Measurements from ENCODE around the gene TAOK2. TPM values are rescaled to one million over a fixed set of nuclear protein-coding genes. Genes with fewer than 3 reads are reported as not detected.

The TAOK2 gene
- polyA plus RNA-seq, 3 donors, result 1.1 to 19.2 (median 2.3) TPM

DNA sequence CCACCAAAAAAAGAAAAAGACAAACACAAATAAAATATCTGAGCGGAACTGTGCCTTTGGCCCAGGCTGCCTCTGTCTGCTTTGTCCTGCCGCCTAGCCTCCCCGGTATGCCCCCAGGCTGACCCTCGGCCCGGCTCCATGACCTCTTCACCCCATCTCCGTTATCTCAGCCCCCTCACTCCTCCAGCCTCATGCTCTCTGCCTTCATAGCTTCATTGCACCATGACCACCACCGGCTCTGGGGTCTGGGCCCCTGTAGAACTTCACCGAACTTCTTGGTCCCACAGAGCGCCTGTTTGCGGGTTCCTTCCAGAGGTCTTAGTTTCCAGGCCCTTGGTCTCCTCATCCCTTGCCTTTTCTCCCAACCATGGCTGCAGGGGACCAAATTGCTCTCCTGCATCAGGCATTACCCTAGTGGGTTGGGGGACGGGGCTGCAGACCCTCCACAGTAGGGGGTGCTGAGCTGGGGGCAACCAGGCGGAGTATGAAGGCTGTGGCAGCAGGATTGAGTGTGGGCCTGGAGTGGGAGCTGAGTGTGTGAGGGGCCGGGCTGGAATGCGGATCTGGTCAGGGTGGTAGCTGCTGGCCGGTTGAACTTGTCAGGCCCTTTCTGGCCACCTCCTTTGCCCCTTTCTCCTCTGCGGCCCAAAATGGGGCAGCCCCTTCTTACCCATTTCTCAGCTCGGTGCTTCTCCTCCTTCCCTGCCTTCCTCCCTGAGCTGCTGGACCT, 14.8 kb downstream of the TAOK2 start:
- Mint-ChIP-seq H3K36me3 (peaks cover 73 to 88% of the 10 kb centered on the region in 2 donors), H3K4me3 (no peak overlapping the region)
- WGBS (ENCODE audit: insufficient coverage), result 100% methylated on average over 14 of the region's 17 CpGs

DNA sequence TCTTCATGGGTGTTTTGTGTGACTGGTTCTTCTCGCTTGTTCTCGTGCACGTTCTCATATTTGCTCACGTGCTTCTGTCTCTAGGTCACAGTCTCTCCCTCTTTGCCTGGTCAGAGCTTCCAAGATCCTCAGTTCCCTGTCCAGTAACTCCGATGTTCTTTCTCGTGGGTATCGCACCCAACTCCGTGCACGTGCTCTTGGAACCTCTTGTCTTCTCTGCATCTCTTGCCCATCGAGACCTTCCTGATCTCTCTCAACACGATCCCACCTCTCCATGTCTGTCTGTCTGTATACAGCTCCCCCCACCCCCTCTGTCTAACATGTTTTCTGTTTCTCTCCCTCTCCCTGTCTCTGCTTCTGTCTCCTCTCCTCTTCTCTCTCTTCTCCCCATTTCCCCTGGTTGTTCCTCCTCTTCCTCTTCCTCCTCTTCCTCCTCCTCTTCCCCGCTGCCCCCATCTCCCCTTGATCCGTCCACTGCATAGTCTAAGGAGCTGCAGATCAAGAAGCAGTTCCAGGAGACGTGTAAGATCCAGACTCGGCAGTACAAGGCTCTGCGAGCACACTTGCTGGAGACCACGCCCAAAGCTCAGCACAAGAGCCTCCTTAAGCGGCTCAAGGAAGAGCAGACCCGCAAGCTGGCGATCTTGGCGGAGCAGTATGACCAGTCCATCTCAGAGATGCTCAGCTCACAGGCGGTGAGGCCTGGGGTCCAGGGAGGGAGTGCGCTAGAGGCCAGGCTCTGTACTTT, 15.6 kb downstream of the TAOK2 start:
- H3K9me3 ChIP-seq (replicated peaks in 1 of 2; ENCODE audit: control insufficient read depth in 1 of 2, insufficient read depth in 1 of 2, low read length in 2 of 2), result no peaks in the 10 kb centered on the region
- H3K27ac Mint-ChIP-seq, result peak overlapping the region in 2 of 7 donors; percentile 14 to 71
- TF ChIP-seq, protein P1, sequence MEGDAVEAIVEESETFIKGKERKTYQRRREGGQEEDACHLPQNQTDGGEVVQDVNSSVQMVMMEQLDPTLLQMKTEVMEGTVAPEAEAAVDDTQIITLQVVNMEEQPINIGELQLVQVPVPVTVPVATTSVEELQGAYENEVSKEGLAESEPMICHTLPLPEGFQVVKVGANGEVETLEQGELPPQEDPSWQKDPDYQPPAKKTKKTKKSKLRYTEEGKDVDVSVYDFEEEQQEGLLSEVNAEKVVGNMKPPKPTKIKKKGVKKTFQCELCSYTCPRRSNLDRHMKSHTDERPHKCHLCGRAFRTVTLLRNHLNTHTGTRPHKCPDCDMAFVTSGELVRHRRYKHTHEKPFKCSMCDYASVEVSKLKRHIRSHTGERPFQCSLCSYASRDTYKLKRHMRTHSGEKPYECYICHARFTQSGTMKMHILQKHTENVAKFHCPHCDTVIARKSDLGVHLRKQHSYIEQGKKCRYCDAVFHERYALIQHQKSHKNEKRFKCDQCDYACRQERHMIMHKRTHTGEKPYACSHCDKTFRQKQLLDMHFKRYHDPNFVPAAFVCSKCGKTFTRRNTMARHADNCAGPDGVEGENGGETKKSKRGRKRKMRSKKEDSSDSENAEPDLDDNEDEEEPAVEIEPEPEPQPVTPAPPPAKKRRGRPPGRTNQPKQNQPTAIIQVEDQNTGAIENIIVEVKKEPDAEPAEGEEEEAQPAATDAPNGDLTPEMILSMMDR (IDR thresholded peaks at IDR 0.05), result no peak
- H3K36me3 Mint-ChIP-seq, result peaks cover 65 to 80% of the 10 kb centered on the region in 2 donors
- WGBS (ENCODE audit: insufficient coverage), result 93% methylated on average over 22 of the region's 23 CpGs
- H3K9ac ChIP-seq (ENCODE audit: insufficient read depth, low read length, poor library complexity, severe bottlenecking), result no peak overlapping the region
- peaks cover 89 to 95% of the 10 kb centered on the region in 2 donors for H3K36me3 ChIP-seq (replicated peaks in 1 of 2; ENCODE audit: control insufficient read depth in 1 of 2, insufficient read depth in 2 of 2, low read length in 2 of 2)
- H3K4me1 ChIP-seq (ENCODE audit: control insufficient read depth in 1 of 2, insufficient read depth in 2 of 2, low read length in 2 of 2), result peaks cover 0 to 10% of the 10 kb centered on the region in 2 donors
- no peak overlapping the region for H2AFZ ChIP-seq (ENCODE audit: insufficient read depth, low read depth, low read length, poor library complexity, severe bottlenecking)
- no peaks in the 10 kb centered on the region for H3K27me3 ChIP-seq (ENCODE audit: control insufficient read depth in 2 of 2, insufficient read depth in 2 of 2, low read length in 2 of 2)
- no peak overlapping the region for H3K4me3 ChIP-seq (replicated peaks in 1 of 3; ENCODE audit: low read depth in 2 of 3, low read length in 3 of 3)
- DNase-seq, result no peak
- H3K79me2 ChIP-seq (ENCODE audit: insufficient read depth, low read length), result no peaks in the 10 kb centered on the region
- H3K27ac ChIP-seq (ENCODE audit: low read depth in 1 of 2, low read length in 2 of 2), result no peak overlapping the region
- no peak overlapping the region for H3K4me2 ChIP-seq (replicated peaks; ENCODE audit: extremely low read depth, low read length, poor library complexity, severe bottlenecking)
- H3K4me3 Mint-ChIP-seq, result no peak overlapping the region
- H3K9me3 Mint-ChIP-seq, result no peaks in the 10 kb centered on the region
- peaks cover 6% of the 10 kb centered on the region for H3K4me1 Mint-ChIP-seq
- H3K27me3 Mint-ChIP-seq (ENCODE audit: low read depth in 3 of 3), result no peaks in the 10 kb centered on the region
- intact Hi-C loops (cut with micrococcal nuclease), result no loop called here
- H4K20me1 ChIP-seq (ENCODE audit: insufficient read depth, low read length), result peaks cover 15% of the 10 kb centered on the region

More for the DNA sequence above, 14.8 kb downstream of the TAOK2 start:
- Mint-ChIP-seq H3K27me3 (ENCODE audit: low read depth in 3 of 3) (no peaks in the 10 kb centered on the region), H3K4me1 (no peaks in the 10 kb centered on the region), H3K9me3 (peaks cover 0 to 2% (median 0%) of the 10 kb centered on the region in 7 donors), H3K27ac (peak overlapping the region in 2 of 7 donors; percentile 71 to 84)
- H3K9me3 ChIP-seq (replicated peaks in 1 of 2; ENCODE audit: control insufficient read depth in 1 of 2, insufficient read depth in 1 of 2, low read length in 2 of 2), result no peaks in the 10 kb centered on the region
- TF ChIP-seq, protein P1 (IDR thresholded peaks at IDR 0.05), result no peak
- H3K4me1 ChIP-seq (ENCODE audit: control insufficient read depth in 1 of 2, insufficient read depth in 2 of 2, low read length in 2 of 2), result peaks cover 0 to 2% of the 10 kb centered on the region in 2 donors
- no peak overlapping the region for H3K4me3 ChIP-seq (replicated peaks in 1 of 3; ENCODE audit: low read depth in 2 of 3, low read length in 3 of 3)
- no peaks in the 10 kb centered on the region for H3K79me2 ChIP-seq (ENCODE audit: insufficient read depth, low read length)
- no peak overlapping the region for H2AFZ ChIP-seq (ENCODE audit: insufficient read depth, low read depth, low read length, poor library complexity, severe bottlenecking)
- no peaks in the 10 kb centered on the region for H3K27me3 ChIP-seq (ENCODE audit: control insufficient read depth in 2 of 2, insufficient read depth in 2 of 2, low read length in 2 of 2)
- intact Hi-C loops (cut with micrococcal nuclease), result no loop called here
- H3K9ac ChIP-seq (ENCODE audit: insufficient read depth, low read length, poor library complexity, severe bottlenecking), result no peak overlapping the region
- H4K20me1 ChIP-seq (ENCODE audit: insufficient read depth, low read length), result peaks cover 17% of the 10 kb centered on the region
- H3K36me3 ChIP-seq (replicated peaks in 1 of 2; ENCODE audit: control insufficient read depth in 1 of 2, insufficient read depth in 2 of 2, low read length in 2 of 2), result peaks cover 97 to 100% of the 10 kb centered on the region in 2 donors
- H3K4me2 ChIP-seq (replicated peaks; ENCODE audit: extremely low read depth, low read length, poor library complexity, severe bottlenecking), result no peak overlapping the region
- DNase-seq, result no peak
- H3K27ac ChIP-seq (ENCODE audit: low read depth in 1 of 2, low read length in 2 of 2), result no peak overlapping the region
